PC-9 (cell line): ENCODE measurements around the gene MLXIP. TPM values are rescaled to one million over a fixed set of nuclear protein-coding genes. Genes with fewer than 3 reads are reported as not detected.
"Not testable (repeated sequence)": the region's sequence is repeated elsewhere in the genome, so short reads cannot be mapped to it uniquely, and the experiment has no call there.

ENCODE experiments used
- BruUV-seq: library from RNA; stranded (reverse); fragments of 400-500 nt; replicated peaks from 2 replicates; lab custom pipeline; 2021; lab: Mats Ljungman, UMichigan
- CTCF ChIA-PET: fragments of 300-600 bp; sonication (Branson Sonifier 250); formaldehyde crosslinking; loops from one replicate; lab custom pipeline; 2022; ENCODE audit warnings: antibody characterized with exemption; lab: Charles Lee
- POLR2A ChIA-PET: fragments of 300-600 bp; sonication (Branson Sonifier 250); formaldehyde crosslinking; loops from one replicate; lab custom pipeline; 2022; ENCODE audit warnings: antibody characterized with exemption; ENCODE audit not compliant: unreplicated experiment; lab: Charles Lee
- DNase-seq, 2 experiments: peaks; one replicate each; pipeline versions ENCODE4 v3.0.0 to v3.0.0-alpha.2; 2015 to 2022; ENCODE audit warnings: mixed read lengths in 1 of 2
- H2AFZ ChIP-seq: fragments of 200-600 bp; sonication (generic); 2 replicates; pipeline ENCODE4 v1.8.1; 2017; ENCODE audit warnings: antibody characterized with exemption
- H3F3A ChIP-seq: fragments of 200-600 bp; sonication (generic); 2 replicates; pipeline ENCODE4 v1.8.1; 2017; ENCODE audit warnings: antibody characterized with exemption, mild to moderate bottlenecking, low read depth; ENCODE audit not compliant: insufficient read depth
- H3K27ac ChIP-seq: fragments of 200-600 bp; sonication (generic); 2 replicates; pipeline ENCODE4 v1.6.1; 2016; ENCODE audit warnings: mixed run types
- H3K27me3 ChIP-seq: fragments of 200-600 bp; sonication (generic); 2 replicates; pipeline ENCODE4 v1.6.1; 2016; ENCODE audit warnings: low read depth, mixed run types; ENCODE audit not compliant: insufficient read depth
- H3K36me3 ChIP-seq: fragments of 200-600 bp; sonication (generic); 2 replicates; pipeline ENCODE4 v1.6.1; 2016; ENCODE audit warnings: low read depth, mixed run types
- H3K4me1 ChIP-seq: fragments of 200-600 bp; sonication (generic); replicated peaks from 2 replicates; pipeline ENCODE4 v1.6.1; 2016; ENCODE audit warnings: mixed run types; ENCODE audit not compliant: insufficient read depth
- H3K4me2 ChIP-seq: fragments of 200-600 bp; sonication (generic); 2 replicates; pipeline ENCODE4 v1.6.1; 2017; ENCODE audit warnings: mixed run types
- H3K4me3 ChIP-seq: fragments of 200-600 bp; sonication (generic); 2 replicates; pipeline ENCODE4 v1.6.1; 2016; ENCODE audit warnings: mixed run types
- H3K79me2 ChIP-seq: fragments of 200-600 bp; sonication (generic); 2 replicates; pipeline ENCODE4 v1.6.1; 2017; ENCODE audit warnings: low read depth, mixed run types
- H3K9me2 ChIP-seq: fragments of 200-600 bp; sonication (generic); 2 replicates; pipeline ENCODE4 v1.8.1; 2017; ENCODE audit warnings: mild to moderate bottlenecking; ENCODE audit not compliant: insufficient read depth
- H3K9me3 ChIP-seq: fragments of 200-600 bp; sonication (generic); 2 replicates; pipeline ENCODE4 v1.8.1; 2016; ENCODE audit warnings: low read depth; ENCODE audit not compliant: insufficient read depth
- H4K20me1 ChIP-seq: fragments of 200-600 bp; sonication (generic); 2 replicates; pipeline ENCODE4 v1.8.1; 2017; ENCODE audit not compliant: insufficient read depth
- EZH2 ChIP-seq: fragments of 200-600 bp; sonication (generic); IDR thresholded peaks from 2 replicates; pipeline ENCODE4 v1.8.0; 2017; ENCODE audit warnings: antibody characterized with exemption, low read depth
- intact Hi-C: fragments of 100-400 bp; cut with micrococcal nuclease; formaldehyde crosslinking; loops from one replicate; pipeline ENCODE4 v1.10.0; 2022; ENCODE audit not compliant: unreplicated experiment
- total RNA-seq: library from RNA; stranded (reverse); gene quantifications from 2 replicates; pipeline ENCODE4 v1.2.3, GENCODE V29; 2021
- TF ChIP-seq, protein P1 (sequence below): fragments of 200-600 bp; sonication (generic); conservative IDR thresholded peaks from 2 replicates; pipeline ENCODE4 v1.6.1; 2017; ENCODE audit warnings: mixed run types, antibody characterized with exemption, mild to moderate bottlenecking, moderate library complexity

Gene MLXIP
- total RNA-seq, 1 experiment from 2014 or later = 83.3 TPM

DNA sequence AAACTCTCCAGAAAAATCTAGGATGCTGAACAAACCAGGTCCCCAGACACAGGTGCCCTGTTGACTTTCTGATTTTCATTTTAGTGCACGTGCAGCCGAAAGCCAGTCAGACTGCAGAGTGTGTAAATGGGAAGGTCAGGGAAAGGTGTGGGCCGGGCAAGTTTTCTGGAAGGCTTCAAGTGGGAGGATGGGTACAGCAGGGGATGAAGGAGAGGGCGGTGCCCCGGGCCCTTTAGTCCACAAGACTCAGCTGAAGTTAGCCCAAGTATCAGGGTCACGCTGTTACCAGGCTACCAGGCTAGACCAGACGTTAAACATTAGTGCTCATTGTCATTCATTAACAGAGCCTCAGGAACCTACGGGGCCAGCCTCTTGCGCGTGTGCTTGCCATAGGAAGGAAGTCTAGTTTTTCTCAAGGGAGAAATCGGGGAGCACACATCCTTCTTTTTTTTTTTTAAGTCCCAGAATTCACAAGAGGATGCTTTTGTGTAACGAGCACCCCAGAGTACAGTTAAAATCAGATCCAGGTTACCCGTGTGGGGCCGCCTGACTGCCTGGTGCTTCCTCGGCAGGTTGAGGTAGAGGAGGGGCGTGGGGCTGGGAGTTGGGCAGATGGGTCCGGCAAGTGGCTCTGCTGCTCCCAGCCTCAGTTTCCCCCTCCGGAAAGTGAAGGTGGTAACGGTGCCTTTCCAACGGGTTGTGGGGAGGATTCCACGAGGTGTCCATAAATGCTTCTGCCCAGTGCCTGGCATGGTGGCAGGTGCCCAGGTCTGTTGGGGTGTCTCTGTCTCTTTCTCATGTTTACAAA lies 37.8 kb upstream of the MLXIP start:
- no peaks in the 10 kb centered on the region for H3K79me2 ChIP-seq
- DNase-seq = no peak
- no peaks in the 10 kb centered on the region for H3K9me2 ChIP-seq
- H3K27me3 ChIP-seq = no peaks in the 10 kb centered on the region
- H3K4me3 ChIP-seq = no peak overlapping the region
- no peak overlapping the region for H3K27ac ChIP-seq
- BruUV-seq = no TSS peak
- H3K4me2 ChIP-seq = no peak overlapping the region
- H3F3A ChIP-seq = no peaks in the 10 kb centered on the region
- H3K9me3 ChIP-seq = no peaks in the 10 kb centered on the region
- H3K4me1 ChIP-seq = peaks cover 5% of the 10 kb centered on the region
- POLR2A ChIA-PET = no interaction called here
- H2AFZ ChIP-seq = no peak overlapping the region
- TF ChIP-seq, protein P1, sequence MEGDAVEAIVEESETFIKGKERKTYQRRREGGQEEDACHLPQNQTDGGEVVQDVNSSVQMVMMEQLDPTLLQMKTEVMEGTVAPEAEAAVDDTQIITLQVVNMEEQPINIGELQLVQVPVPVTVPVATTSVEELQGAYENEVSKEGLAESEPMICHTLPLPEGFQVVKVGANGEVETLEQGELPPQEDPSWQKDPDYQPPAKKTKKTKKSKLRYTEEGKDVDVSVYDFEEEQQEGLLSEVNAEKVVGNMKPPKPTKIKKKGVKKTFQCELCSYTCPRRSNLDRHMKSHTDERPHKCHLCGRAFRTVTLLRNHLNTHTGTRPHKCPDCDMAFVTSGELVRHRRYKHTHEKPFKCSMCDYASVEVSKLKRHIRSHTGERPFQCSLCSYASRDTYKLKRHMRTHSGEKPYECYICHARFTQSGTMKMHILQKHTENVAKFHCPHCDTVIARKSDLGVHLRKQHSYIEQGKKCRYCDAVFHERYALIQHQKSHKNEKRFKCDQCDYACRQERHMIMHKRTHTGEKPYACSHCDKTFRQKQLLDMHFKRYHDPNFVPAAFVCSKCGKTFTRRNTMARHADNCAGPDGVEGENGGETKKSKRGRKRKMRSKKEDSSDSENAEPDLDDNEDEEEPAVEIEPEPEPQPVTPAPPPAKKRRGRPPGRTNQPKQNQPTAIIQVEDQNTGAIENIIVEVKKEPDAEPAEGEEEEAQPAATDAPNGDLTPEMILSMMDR = no peak
- no peak for TF ChIP-seq EZH2
- no peaks in the 10 kb centered on the region for H4K20me1 ChIP-seq
- CTCF ChIA-PET = no interaction called here
- H3K36me3 ChIP-seq = no peaks in the 10 kb centered on the region
- intact Hi-C loops = no loop called here

DNA sequence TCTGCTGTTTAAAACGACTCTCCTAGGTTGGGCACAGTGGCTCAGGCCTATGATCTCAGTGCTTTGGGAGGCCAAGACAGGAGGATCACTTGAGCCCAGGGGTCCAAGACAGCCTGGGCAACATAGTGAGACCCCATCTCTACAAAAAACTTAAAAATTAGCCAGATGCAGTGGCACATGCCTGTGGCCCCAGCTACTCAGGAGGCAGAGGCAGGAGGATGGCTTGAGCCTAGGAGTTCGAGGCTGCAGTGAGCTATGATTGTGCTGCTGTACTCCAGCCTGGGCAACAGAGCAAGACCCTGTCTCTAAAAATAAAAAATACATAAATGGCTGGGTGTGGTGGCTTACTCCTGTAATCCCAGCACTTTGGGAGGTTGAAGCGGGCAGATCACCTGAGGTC lies 37.1 kb upstream of the MLXIP start:
- CTCF ChIA-PET, H3K4me2 ChIP-seq, H3K4me3 ChIP-seq, H3K27ac ChIP-seq, H3K36me3 ChIP-seq, H3F3A ChIP-seq, H3K79me2 ChIP-seq, H3K4me1 ChIP-seq, intact Hi-C loops, H3K9me3 ChIP-seq, H3K27me3 ChIP-seq, DNase-seq, H2AFZ ChIP-seq, H4K20me1 ChIP-seq, H3K9me2 ChIP-seq, BruUV-seq, POLR2A ChIA-PET: not testable (repeated sequence)

DNA sequence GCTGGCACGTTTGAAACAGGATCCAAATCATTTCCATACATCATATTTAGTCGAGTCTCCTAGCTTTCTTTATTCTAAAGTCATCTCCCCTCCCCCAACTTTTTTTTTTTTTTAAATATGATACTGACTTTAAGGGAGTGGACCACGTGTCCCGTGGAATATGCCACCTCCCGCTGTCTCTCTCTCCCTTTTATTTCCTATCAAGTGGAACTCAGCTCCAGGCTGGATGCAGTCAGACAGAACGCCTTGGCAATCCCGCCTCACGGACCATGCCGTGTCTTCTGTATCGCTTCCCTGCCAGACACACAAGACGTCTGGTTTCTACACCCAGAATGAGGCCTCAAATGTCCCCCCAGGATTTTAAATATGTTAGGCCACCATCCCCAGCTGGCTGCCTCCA lies 35.6 kb upstream of the MLXIP start:
- Histone ChIP-seq H3K79me2 (no peaks in the 10 kb centered on the region), H3F3A (no peaks in the 10 kb centered on the region), H3K9me3 (no peaks in the 10 kb centered on the region), H4K20me1 (no peaks in the 10 kb centered on the region), H3K9me2 (no peaks in the 10 kb centered on the region), H3K27ac (no peak overlapping the region), H3K4me2 (no peak overlapping the region), H3K27me3 (no peaks in the 10 kb centered on the region), H2AFZ (no peak overlapping the region), H3K4me3 (no peak overlapping the region), H3K4me1 (no peaks in the 10 kb centered on the region), H3K36me3 (no peaks in the 10 kb centered on the region)
- CTCF ChIA-PET = no interaction called here
- TF ChIP-seq, protein P1 = no peak
- no peak for TF ChIP-seq EZH2
- POLR2A ChIA-PET = no interaction called here
- DNase-seq = no peak
- intact Hi-C loops = no loop called here
- BruUV-seq = no TSS peak
